ENCODE measurements around the gene IPPK. TPM values are rescaled to one million over a fixed set of nuclear protein-coding genes. Genes with fewer than 3 reads are reported as not detected.

IPPK gene
- total RNA-seq, 2 donors from 2014 or later: 8.9 to 13.1 TPM

GRCh38 chr9:92642564-92642963 is 27.4 kb downstream of the IPPK start:
- Histone ChIP-seq H3K4me3 (no peak overlapping the region), H3K27ac (no peak overlapping the region), H3K4me1 (no peaks in the 10 kb centered on the region), H3K27me3 (no peaks in the 10 kb centered on the region), H3K36me3 (peaks cover 94% of the 10 kb centered on the region), H3K9me3 (no peaks in the 10 kb centered on the region)
- TF ChIP-seq CTCF (IDR thresholded peaks at IDR 0.05): no peak
- peak; percentile 23 for DNase-seq (ENCODE audit: low spot score)

GRCh38 chr9:92642041-92642451 is 27.9 kb downstream of the IPPK start:
- H3K36me3 ChIP-seq: peaks cover 94% of the 10 kb centered on the region
- peak; percentile 49 for DNase-seq (ENCODE audit: low spot score)
- no peak for TF ChIP-seq CTCF (IDR thresholded peaks at IDR 0.05)
- H3K4me3 ChIP-seq: no peak overlapping the region
- no peaks in the 10 kb centered on the region for H3K4me1 ChIP-seq
- no peak overlapping the region for H3K27ac ChIP-seq
- no peaks in the 10 kb centered on the region for H3K27me3 ChIP-seq
- no peaks in the 10 kb centered on the region for H3K9me3 ChIP-seq

GRCh38 chr9:92641092-92641809 is 28.7 kb downstream of the IPPK start:
- peaks cover 94% of the 10 kb centered on the region for H3K36me3 ChIP-seq
- no peak for TF ChIP-seq CTCF (IDR thresholded peaks at IDR 0.05)

GRCh38 chr9:92640398-92641091 is 29.4 kb downstream of the IPPK start:
- H3K27ac ChIP-seq: no peak overlapping the region
- TF ChIP-seq CTCF (IDR thresholded peaks at IDR 0.05): no peak
- peak; percentile 44 for DNase-seq (ENCODE audit: low spot score)

More at GRCh38 chr9:92641092-92641809, 28.7 kb downstream of the IPPK start:
- DNase-seq (ENCODE audit: low spot score): peak; percentile 52
- H3K27ac ChIP-seq: no peak overlapping the region
- no peaks in the 10 kb centered on the region for H3K9me3 ChIP-seq
- no peaks in the 10 kb centered on the region for H3K27me3 ChIP-seq
- H3K4me1 ChIP-seq: no peaks in the 10 kb centered on the region
- H3K4me3 ChIP-seq: no peak overlapping the region

GRCh38 chr9:92639791-92640271 is 30.1 kb downstream of the IPPK start:
- no peaks in the 10 kb centered on the region for H3K9me3 ChIP-seq
- no peaks in the 10 kb centered on the region for H3K27me3 ChIP-seq
- H3K27ac ChIP-seq: no peak overlapping the region
- no peak overlapping the region for H3K4me3 ChIP-seq
- DNase-seq (ENCODE audit: low spot score): peak; percentile 36
- no peak for TF ChIP-seq CTCF (IDR thresholded peaks at IDR 0.05)
- peaks cover 92% of the 10 kb centered on the region for H3K36me3 ChIP-seq
- peaks cover 0 to 2% of the 10 kb centered on the region in 2 donors for H3K4me1 ChIP-seq

More at GRCh38 chr9:92640398-92641091, 29.4 kb downstream of the IPPK start:
- no peaks in the 10 kb centered on the region for H3K27me3 ChIP-seq
- H3K4me1 ChIP-seq: no peaks in the 10 kb centered on the region
- no peak overlapping the region for H3K4me3 ChIP-seq
- H3K36me3 ChIP-seq: peaks cover 94% of the 10 kb centered on the region
- H3K9me3 ChIP-seq: no peaks in the 10 kb centered on the region
